GM12865 (cell line): ENCODE data around the gene MFGE8.
"Not testable (repeated sequence)": the region's sequence is repeated elsewhere in the genome, so short reads cannot be mapped to it uniquely, and the experiment has no call there.

Experiments
- DNase-seq: peaks from one replicate; pipeline ENCODE4 v3.0.0; 2010; ENCODE audit warnings: low read depth
- H3K4me3 ChIP-seq: 2 replicates; pipeline ENCODE4 v1.5.1; 2011; ENCODE audit warnings: mild to moderate bottlenecking, low read depth, low read length, control low read depth
- TF ChIP-seq, protein P1 (sequence below): IDR thresholded peaks from 2 replicates; pipeline ENCODE4 v1.5.1; 2011; ENCODE audit warnings: low read length, control low read depth, low read depth, inconsistent platforms; ENCODE audit not compliant: insufficient read depth; ENCODE audit errors: missing control alignments

Gene MFGE8

DNA sequence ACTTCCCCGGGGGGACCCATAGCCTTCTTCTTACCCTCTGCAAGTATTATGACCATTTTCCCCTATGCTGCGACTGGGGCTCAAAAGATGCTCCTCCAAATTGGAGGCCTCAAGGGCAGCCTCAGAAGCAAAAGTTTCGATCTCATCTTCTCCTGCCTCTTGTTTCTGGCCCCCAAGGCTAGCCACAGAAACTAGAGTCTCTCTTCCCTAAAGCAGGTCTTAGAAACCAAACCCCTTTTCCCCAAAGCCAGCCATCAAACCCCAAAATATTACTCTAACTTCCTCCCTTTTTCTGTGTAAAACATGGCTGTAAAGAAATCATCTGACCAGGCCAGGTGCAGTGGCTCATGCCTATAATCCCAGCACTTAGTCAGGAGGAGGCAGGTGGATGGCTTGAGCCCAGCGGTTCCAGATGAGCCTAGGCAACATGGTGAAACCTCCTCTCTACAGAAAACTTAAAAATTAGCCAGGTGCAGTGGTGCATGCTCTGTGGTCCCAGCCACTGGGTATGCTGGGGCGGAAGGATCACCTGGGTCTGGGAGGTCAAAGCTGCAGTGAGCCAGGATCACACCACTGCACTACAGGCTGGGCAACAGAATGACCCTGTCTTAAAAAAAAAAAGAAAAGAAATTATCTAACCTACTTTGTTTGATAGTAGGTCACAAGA, 36.7 kb upstream of the MFGE8 start:
- DNase-seq, result peak; percentile 56
- TF ChIP-seq, protein P1, sequence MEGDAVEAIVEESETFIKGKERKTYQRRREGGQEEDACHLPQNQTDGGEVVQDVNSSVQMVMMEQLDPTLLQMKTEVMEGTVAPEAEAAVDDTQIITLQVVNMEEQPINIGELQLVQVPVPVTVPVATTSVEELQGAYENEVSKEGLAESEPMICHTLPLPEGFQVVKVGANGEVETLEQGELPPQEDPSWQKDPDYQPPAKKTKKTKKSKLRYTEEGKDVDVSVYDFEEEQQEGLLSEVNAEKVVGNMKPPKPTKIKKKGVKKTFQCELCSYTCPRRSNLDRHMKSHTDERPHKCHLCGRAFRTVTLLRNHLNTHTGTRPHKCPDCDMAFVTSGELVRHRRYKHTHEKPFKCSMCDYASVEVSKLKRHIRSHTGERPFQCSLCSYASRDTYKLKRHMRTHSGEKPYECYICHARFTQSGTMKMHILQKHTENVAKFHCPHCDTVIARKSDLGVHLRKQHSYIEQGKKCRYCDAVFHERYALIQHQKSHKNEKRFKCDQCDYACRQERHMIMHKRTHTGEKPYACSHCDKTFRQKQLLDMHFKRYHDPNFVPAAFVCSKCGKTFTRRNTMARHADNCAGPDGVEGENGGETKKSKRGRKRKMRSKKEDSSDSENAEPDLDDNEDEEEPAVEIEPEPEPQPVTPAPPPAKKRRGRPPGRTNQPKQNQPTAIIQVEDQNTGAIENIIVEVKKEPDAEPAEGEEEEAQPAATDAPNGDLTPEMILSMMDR, result no peak
- no peak overlapping the region for H3K4me3 ChIP-seq

DNA sequence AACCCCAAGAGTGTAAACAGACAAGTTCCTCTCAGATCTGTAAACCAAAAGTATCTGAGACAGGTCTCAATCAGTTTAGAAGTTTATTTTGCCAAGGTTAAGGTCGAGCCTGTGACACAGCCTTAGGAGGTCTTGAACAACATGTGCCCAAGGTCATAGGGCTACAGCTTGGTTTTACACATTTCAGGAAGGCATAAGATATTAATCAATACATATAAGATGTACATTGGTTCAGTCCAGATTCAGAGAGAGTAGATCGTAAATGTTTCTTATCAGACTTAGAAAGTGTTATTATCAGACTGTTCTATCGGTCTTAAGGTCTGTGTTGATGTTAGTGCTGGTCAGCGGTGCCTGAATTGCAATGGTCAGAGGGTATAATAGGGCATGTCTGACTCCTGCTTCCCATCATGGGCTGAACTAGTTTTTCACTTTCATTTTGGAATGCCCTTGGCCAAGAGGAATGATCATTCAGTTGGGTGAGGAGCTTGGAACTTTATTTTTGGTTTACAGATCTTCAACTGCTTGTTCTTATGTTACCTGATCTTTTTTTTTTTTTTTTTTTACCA, 27.0 kb upstream of the MFGE8 start:
- TF ChIP-seq, protein P1, result no peak
- H3K4me3 ChIP-seq, result no peak overlapping the region
- DNase-seq, result no peak

DNA sequence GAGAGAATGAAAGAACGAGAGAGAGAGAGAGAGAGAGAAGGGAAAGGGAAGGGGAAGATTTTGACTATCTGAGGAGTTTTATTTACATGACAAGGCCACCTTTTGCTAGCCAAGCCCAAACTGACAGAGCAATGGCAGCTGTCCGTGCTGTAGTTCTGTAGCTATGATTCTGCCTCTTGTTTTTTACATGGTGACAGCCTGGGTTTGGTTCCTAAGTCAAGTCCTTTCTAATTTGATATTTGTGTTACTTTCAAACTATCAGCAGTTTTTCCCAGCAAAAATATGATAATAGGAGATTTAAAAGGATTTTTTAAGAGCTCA, 26.3 kb upstream of the MFGE8 start:
- H3K4me3 ChIP-seq, result no peak overlapping the region
- no peak for DNase-seq
- TF ChIP-seq, protein P1, result no peak

DNA sequence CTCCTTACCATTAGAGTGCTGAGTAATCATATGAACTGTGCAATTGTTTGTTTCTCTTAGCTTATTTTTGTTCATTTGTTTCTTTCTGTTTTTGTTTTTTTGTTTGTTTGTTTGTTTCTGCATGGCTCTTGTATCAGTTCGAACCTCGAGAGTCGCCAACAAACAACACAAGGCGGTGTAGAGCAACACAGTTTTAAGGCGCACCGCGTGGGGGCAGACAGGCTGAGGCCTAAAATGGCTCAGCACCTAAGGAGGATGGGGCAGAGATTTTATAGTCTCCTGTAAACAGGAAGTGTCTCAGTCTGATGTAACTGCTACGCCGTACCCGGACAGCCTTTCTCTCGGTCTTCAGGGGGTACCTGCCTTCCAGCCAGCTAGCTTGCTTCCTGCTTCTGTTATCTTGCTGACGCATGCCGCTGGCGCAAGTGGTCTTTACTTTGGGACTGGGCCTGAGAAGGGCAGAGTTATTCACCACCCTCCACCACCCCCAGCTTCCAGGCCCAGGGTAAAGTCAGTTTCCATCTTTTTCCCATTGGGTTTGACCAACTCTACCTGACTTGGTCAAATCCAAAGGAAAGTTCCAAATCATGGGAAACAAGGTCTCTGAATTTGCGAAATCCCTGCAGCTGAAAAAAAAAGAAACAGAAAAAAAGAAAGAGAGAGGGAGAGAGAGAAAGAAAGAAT, 25.8 kb upstream of the MFGE8 start:
- DNase-seq, result no peak
- no peak overlapping the region for H3K4me3 ChIP-seq
- TF ChIP-seq, protein P1, result no peak

DNA sequence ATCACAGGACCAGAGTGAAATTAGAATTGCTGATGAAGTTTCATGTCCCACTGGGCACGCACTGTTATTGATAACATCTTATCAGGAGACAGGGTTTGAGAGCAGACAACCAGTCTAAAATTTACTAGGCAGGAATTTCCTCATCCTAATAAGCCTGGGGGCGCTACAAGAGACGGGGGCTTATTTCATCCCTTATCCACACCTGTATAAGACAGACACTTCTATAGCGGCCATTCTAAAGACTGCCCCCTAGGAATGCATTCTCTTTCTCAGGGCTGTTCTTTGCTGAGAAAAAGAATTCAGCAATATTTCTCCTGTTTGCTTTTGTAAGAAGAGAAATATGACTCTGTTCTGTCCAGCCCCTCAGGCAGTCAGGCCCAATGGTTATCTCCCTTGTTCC, 21.3 kb upstream of the MFGE8 start:
- not testable (repeated sequence) for DNase-seq, H3K4me3 ChIP-seq

DNA sequence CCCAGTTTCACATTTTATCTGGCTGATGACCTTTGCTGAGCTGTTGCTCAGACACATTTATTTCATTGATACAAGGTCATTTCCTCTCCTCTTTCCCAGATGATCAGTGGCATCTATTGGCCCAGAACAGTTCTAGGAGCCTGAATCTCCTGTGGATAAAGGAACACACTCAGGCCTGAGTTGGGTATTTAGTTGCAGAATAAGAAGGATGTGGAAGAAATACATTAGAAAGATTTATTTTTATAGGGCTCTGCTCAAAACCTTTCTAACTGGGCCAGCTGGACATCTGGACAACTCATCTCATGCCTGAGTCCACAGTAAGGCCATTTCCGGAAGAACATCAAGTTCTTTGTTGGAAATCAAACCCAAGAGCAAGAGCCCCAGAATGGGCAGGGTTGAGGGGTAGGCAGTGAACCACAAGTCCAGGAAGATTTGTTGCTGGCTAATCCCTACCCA, 19.7 kb upstream of the MFGE8 start:
- H3K4me3 ChIP-seq, result no peak overlapping the region
- TF ChIP-seq, protein P1, result no peak
- DNase-seq, result no peak

DNA sequence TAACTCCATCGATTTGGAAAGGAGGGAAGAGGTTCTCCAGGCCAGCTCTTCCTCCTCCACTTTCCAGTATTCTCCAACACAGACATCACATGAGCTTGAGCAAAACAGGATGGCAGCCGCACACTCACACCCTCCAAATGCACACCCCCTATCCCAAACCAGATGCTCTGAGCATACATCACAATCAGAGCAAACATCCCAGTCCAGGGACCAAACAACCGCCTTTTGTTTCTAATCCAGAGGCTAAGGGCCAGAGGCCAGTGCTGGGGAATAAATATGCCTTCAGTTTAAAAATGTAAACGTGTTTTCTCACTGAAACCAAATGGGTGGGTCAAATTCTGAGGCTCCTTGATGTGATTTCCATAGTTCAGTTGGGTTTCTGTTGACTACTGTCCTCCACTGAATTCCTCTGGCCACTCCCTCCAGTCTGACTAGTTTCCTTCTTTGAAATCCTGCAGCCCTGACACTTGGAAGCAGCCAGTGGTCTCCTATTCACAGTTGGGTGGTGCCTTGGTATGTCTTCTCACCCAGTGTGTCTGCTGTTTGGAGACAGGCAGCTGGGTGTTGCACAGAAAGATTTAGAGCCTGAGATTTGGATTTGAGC, 19.2 kb upstream of the MFGE8 start:
- no peak for DNase-seq
- TF ChIP-seq, protein P1, result no peak
- H3K4me3 ChIP-seq, result no peak overlapping the region
